ENCODE measurements around the gene CCDC169.
"Not testable (repeated sequence)": the region's sequence is repeated elsewhere in the genome, so short reads cannot be mapped to it uniquely, and the experiment has no call there.

The CCDC169 gene

GRCh38 chr13:36313047-36313969 lies 15.7 kb upstream of the CCDC169 start:
- no peak for DNase-seq (ENCODE audit: low read depth in 2 of 2)

GRCh38 chr13:36310417-36311108 lies 12.9 kb upstream of the CCDC169 start:
- DNase-seq (ENCODE audit: low read depth in 2 of 2): no peak

- DNase-seq (ENCODE audit: low read depth in 2 of 2): no peak
Measured at GRCh38 chr13:36302289-36302688, 4.7 kb upstream of the CCDC169 start.

GRCh38 chr13:36299469-36299868 lies 1.9 kb upstream of the CCDC169 start:
- DNase-seq (ENCODE audit: low read depth in 2 of 2): not testable (repeated sequence)

GRCh38 chr13:36298535-36299068 lies 988 bp upstream of the CCDC169 start:
- no peak for DNase-seq (ENCODE audit: low read depth in 2 of 2)

- DNase-seq (ENCODE audit: low read depth in 2 of 2): no peak
Measured at GRCh38 chr13:36294096-36294495, 3.5 kb downstream of the CCDC169 start.

- no peak for DNase-seq (ENCODE audit: low read depth in 2 of 2)
Measured at GRCh38 chr13:36293497-36293896, 4.1 kb downstream of the CCDC169 start.

- no peak for DNase-seq (ENCODE audit: low read depth in 2 of 2)
Measured at GRCh38 chr13:36288794-36289391, 8.7 kb downstream of the CCDC169 start.

- no peak for DNase-seq (ENCODE audit: low read depth in 2 of 2)
Measured at GRCh38 chr13:36286006-36286405, 11.6 kb downstream of the CCDC169 start.

- DNase-seq (ENCODE audit: low read depth in 2 of 2): no peak
Measured at GRCh38 chr13:36282821-36283432, 14.7 kb downstream of the CCDC169 start.

GRCh38 chr13:36275190-36276002 lies 22.2 kb downstream of the CCDC169 start:
- DNase-seq (ENCODE audit: low read depth in 2 of 2): no peak

GRCh38 chr13:36273431-36273830 lies 24.2 kb downstream of the CCDC169 start:
- DNase-seq (ENCODE audit: low read depth in 2 of 2): no peak

- no peak for DNase-seq (ENCODE audit: low read depth in 2 of 2)
Measured at GRCh38 chr13:36261976-36262375, 35.6 kb downstream of the CCDC169 start.

- no peak for DNase-seq (ENCODE audit: low read depth in 2 of 2)
Measured at GRCh38 chr13:36261011-36261410, 36.6 kb downstream of the CCDC169 start.

GRCh38 chr13:36259361-36260137 lies 38.1 kb downstream of the CCDC169 start:
- no peak for DNase-seq (ENCODE audit: low read depth in 2 of 2)

GRCh38 chr13:36258831-36259230 lies 38.8 kb downstream of the CCDC169 start:
- DNase-seq (ENCODE audit: low read depth in 2 of 2): no peak

GRCh38 chr13:36251526-36251925 lies 46.1 kb downstream of the CCDC169 start:
- no peak for DNase-seq (ENCODE audit: low read depth in 2 of 2)

- no peak for DNase-seq (ENCODE audit: low read depth in 2 of 2)
Measured at GRCh38 chr13:36251017-36251416, 46.6 kb downstream of the CCDC169 start.

- DNase-seq (ENCODE audit: low read depth in 2 of 2): no peak
Measured at GRCh38 chr13:36248700-36249099, 48.9 kb downstream of the CCDC169 start.

- DNase-seq (ENCODE audit: low read depth in 2 of 2): no peak
Measured at GRCh38 chr13:36244990-36245389, 52.6 kb downstream of the CCDC169 start.
